ENCODE results near the gene TTF1.

DNA sequence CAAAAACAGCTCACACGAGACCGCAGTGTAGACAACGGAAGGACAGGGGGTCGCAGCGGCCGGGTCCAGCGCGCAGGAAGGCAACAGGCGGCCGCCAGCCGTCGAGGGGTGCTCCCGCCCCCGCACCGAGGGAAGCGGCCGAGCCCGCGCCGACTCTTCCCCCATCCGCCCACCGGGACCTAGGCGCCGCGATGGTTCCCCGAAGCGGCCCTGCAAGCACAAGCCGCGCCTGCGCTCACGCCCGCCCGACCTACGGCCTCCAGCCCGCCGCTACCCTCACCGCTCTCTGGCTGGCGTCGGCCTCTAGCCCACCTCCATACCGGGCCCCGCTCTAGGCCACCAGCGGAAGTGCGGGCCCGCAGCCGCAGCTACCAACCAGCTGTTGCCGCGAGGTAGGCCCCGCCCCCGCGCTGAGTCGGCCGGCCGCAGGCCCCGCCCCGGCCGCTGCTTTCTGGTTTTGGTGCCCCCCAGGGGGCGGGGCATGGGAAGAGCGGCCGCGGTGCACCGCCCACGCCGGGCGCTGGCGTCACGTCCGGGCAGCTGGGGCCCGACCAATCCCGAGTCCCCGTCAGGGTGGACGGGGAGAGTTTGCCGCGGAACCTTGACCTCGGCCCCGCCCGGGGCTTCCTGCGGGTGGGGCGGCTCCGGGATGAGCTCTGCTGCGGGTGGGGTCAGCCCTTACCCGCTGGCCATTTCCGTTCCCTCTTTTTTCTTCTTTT lies 51.8 kb downstream of the TTF1 start, which contains the start of gene SETX:
- TF ChIP-seq, protein P1, sequence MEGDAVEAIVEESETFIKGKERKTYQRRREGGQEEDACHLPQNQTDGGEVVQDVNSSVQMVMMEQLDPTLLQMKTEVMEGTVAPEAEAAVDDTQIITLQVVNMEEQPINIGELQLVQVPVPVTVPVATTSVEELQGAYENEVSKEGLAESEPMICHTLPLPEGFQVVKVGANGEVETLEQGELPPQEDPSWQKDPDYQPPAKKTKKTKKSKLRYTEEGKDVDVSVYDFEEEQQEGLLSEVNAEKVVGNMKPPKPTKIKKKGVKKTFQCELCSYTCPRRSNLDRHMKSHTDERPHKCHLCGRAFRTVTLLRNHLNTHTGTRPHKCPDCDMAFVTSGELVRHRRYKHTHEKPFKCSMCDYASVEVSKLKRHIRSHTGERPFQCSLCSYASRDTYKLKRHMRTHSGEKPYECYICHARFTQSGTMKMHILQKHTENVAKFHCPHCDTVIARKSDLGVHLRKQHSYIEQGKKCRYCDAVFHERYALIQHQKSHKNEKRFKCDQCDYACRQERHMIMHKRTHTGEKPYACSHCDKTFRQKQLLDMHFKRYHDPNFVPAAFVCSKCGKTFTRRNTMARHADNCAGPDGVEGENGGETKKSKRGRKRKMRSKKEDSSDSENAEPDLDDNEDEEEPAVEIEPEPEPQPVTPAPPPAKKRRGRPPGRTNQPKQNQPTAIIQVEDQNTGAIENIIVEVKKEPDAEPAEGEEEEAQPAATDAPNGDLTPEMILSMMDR (conservative IDR thresholded peaks at IDR 0.05) = no peak
- TF ChIP-seq EZH2 (IDR thresholded peaks at IDR 0.05; ENCODE audit: low read depth) = no peak

Data from PC-9 (cell line).